HEK293 (cell line): ENCODE results near the gene B4GALNT1.

Source experiments
- GLI2 ChIP-seq: fragments of 450-650 bp; formaldehyde crosslinking; IDR thresholded peaks from 2 replicates; pipeline ENCODE4; 2017; ENCODE audit warnings: missing biosample characterization, missing genetic modification characterization, low read depth, borderline replicate concordance
- KLF8 ChIP-seq: fragments of 450-650 bp; formaldehyde crosslinking; IDR thresholded peaks from 2 replicates; pipeline ENCODE4 v1.5.1; 2016; ENCODE audit warnings: missing biosample characterization, missing genetic modification characterization
- YY1 ChIP-seq: fragments of 450-650 bp; formaldehyde crosslinking; IDR thresholded peaks from 2 replicates; pipeline ENCODE4 v1.5.1; 2018; ENCODE audit warnings: missing biosample characterization, missing genetic modification characterization
- ZBTB11 ChIP-seq: fragments of 450-650 bp; formaldehyde crosslinking; conservative IDR thresholded peaks from 2 replicates; pipeline ENCODE4 v1.5.1; 2016; ENCODE audit warnings: low read depth, missing biosample characterization, missing genetic modification characterization
- ZBTB17 ChIP-seq: fragments of 450-650 bp; formaldehyde crosslinking; IDR thresholded peaks from 2 replicates; pipeline ENCODE4 v1.5.1; 2016; ENCODE audit warnings: missing biosample characterization, missing genetic modification characterization
- ZBTB6 ChIP-seq: fragments of 450-650 bp; formaldehyde crosslinking; IDR thresholded peaks from 2 replicates; pipeline ENCODE4 v1.5.1; 2017; ENCODE audit warnings: missing biosample characterization, missing genetic modification characterization
- ZBTB7A ChIP-seq: fragments of 450-650 bp; formaldehyde crosslinking; IDR thresholded peaks from 2 replicates; pipeline ENCODE4 v1.5.1; 2016; ENCODE audit warnings: low read depth, missing biosample characterization, missing genetic modification characterization
- ZEB2 ChIP-seq: fragments of 450-650 bp; formaldehyde crosslinking; IDR thresholded peaks from 2 replicates; pipeline ENCODE4 v1.5.1; 2016; ENCODE audit warnings: missing biosample characterization, missing genetic modification characterization
- ZFP41 ChIP-seq: fragments of 450-650 bp; formaldehyde crosslinking; IDR thresholded peaks from 2 replicates; pipeline ENCODE4 v1.5.1; 2016; ENCODE audit warnings: missing biosample characterization, missing genetic modification characterization, borderline replicate concordance
- ZNF10 ChIP-seq: fragments of 450-650 bp; formaldehyde crosslinking; IDR thresholded peaks from 2 replicates; pipeline ENCODE4 v1.5.1; 2017; ENCODE audit warnings: missing biosample characterization, missing genetic modification characterization
- ZNF133 ChIP-seq: fragments of 450-650 bp; formaldehyde crosslinking; IDR thresholded peaks from 2 replicates; pipeline ENCODE4 v1.5.1; 2016; ENCODE audit warnings: missing biosample characterization, missing genetic modification characterization
- ZNF223 ChIP-seq: fragments of 450-650 bp; formaldehyde crosslinking; IDR thresholded peaks from 2 replicates; pipeline ENCODE4 v1.5.1; 2016; ENCODE audit warnings: missing biosample characterization, missing genetic modification characterization
- ZNF274 ChIP-seq, 2 experiments: fragments of 200-500 bp in 1 of 2; fragments of 450-650 bp in 1 of 2; sonication (Bioruptor generic) in 1 of 2; formaldehyde crosslinking in 1 of 2; IDR thresholded peaks; 2 replicates each; pipeline versions ENCODE4 v1.5.1 to v1.6.1; 2014 to 2016; ENCODE audit warnings: borderline replicate concordance in 1 of 2, inconsistent platforms in 1 of 2, low read length in 1 of 2, missing biosample characterization in 1 of 2, missing genetic modification characterization in 1 of 2
- ZNF366 ChIP-seq: fragments of 450-650 bp; formaldehyde crosslinking; conservative IDR thresholded peaks from 2 replicates; pipeline ENCODE4 v1.5.1; 2016; ENCODE audit warnings: missing biosample characterization, missing genetic modification characterization
- ZNF391 ChIP-seq: fragments of 450-650 bp; formaldehyde crosslinking; IDR thresholded peaks from 2 replicates; pipeline ENCODE4 v1.5.1; 2016; ENCODE audit warnings: low read depth, missing biosample characterization, missing genetic modification characterization, borderline replicate concordance
- ZNF426 ChIP-seq: fragments of 450-650 bp; formaldehyde crosslinking; IDR thresholded peaks from 2 replicates; pipeline ENCODE4 v1.5.1; 2017; ENCODE audit warnings: missing biosample characterization, missing genetic modification characterization, mild to moderate bottlenecking, inconsistent platforms, moderate library complexity
- ZNF518A ChIP-seq: fragments of 450-650 bp; formaldehyde crosslinking; conservative IDR thresholded peaks from 2 replicates; pipeline ENCODE4 v1.5.1; 2016; ENCODE audit warnings: low read depth, missing biosample characterization, missing genetic modification characterization
- TF ChIP-seq, protein P1 (sequence below): fragments of 450-650 bp; formaldehyde crosslinking; IDR thresholded peaks from 2 replicates; pipeline ENCODE4 v1.5.1; 2017; ENCODE audit warnings: missing biosample characterization, missing genetic modification characterization
- TF ChIP-seq, protein P2 (sequence below): fragments of 450-650 bp; formaldehyde crosslinking; IDR thresholded peaks from 2 replicates; pipeline ENCODE4 v1.5.1; 2016; ENCODE audit warnings: missing biosample characterization, missing genetic modification characterization
- TF ChIP-seq, protein P3 (sequence below): fragments of 450-650 bp; formaldehyde crosslinking; optimal IDR thresholded peaks from 2 replicates; pipeline ENCODE3; 2016; ENCODE audit warnings: missing biosample characterization, mild to moderate bottlenecking, missing genetic modification characterization

Gene B4GALNT1

DNA sequence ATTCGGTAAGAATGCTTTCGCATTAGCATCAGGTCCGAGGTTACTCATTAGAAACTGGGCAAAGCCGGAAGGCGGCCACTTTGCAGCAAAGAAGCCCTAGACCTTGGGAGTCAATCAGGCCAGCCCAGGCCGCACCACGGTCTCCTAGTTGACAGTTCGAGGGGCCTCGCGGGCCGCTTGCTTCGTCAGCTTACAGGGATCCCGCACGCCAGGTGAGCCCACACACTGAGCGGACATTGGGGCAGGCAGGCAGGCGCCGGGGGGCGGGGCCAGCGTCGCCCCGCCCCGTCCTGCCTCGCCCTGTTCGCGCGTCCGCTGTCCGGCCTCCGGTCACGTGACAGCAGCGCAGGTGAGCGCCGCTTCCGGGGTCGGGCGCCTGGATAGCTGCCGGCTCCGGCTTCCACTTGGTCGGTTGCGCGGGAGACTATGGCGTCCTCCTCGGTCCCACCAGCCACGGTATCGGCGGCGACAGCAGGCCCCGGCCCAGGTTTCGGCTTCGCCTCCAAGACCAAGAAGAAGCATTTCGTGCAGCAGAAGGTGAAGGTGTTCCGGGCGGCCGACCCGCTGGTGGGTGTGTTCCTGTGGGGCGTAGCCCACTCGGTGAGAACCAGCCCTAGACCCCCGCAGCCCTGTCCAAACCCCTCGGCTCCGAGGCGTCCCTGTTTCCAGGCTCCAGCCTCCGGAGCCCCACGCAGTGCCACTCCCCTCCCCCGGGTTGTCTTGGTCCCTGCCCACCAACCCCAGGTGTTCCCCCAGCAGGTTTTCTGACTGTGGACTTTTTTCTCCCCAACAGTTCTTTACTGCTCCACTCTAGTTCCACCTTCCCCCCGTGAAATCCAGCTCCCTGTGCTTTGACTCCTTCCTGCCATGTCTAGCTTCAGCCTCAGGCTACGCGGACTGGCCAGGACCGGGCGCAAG, 41.9 kb downstream of the B4GALNT1 start, which contains the start of gene PIP4K2C (continued):
- no peak for TF ChIP-seq ZNF274 (IDR thresholded peaks at IDR 0.05; ENCODE audit: low read length)
- no peak for TF ChIP-seq ZNF274 (tag by site-specific recombination; IDR thresholded peaks at IDR 0.05; ENCODE audit: borderline replicate concordance)
- TF ChIP-seq ZBTB6 = peak; percentile 74
- TF ChIP-seq ZFP41 (tag by site-specific recombination) = no peak
- TF ChIP-seq YY1 (tag by site-specific recombination) = peak; percentile 69; the same call in 1 of the 2 replicates
- peak; percentile 59; the same call in 1 of the 2 replicates for TF ChIP-seq ZBTB17 (tag by site-specific recombination)
- 0 out of 2 replicates have a peak, but pooled peaks have one; percentile 54 for TF ChIP-seq ZNF391 (tag by site-specific recombination)
- no peak for TF ChIP-seq ZNF426 (tag by site-specific recombination)
- TF ChIP-seq ZNF133 (tag by site-specific recombination) = no peak
- TF ChIP-seq, protein P1, sequence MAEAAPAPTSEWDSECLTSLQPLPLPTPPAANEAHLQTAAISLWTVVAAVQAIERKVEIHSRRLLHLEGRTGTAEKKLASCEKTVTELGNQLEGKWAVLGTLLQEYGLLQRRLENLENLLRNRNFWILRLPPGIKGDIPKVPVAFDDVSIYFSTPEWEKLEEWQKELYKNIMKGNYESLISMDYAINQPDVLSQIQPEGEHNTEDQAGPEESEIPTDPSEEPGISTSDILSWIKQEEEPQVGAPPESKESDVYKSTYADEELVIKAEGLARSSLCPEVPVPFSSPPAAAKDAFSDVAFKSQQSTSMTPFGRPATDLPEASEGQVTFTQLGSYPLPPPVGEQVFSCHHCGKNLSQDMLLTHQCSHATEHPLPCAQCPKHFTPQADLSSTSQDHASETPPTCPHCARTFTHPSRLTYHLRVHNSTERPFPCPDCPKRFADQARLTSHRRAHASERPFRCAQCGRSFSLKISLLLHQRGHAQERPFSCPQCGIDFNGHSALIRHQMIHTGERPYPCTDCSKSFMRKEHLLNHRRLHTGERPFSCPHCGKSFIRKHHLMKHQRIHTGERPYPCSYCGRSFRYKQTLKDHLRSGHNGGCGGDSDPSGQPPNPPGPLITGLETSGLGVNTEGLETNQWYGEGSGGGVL (tag by site-specific recombination) = no peak
- TF ChIP-seq, protein P2, sequence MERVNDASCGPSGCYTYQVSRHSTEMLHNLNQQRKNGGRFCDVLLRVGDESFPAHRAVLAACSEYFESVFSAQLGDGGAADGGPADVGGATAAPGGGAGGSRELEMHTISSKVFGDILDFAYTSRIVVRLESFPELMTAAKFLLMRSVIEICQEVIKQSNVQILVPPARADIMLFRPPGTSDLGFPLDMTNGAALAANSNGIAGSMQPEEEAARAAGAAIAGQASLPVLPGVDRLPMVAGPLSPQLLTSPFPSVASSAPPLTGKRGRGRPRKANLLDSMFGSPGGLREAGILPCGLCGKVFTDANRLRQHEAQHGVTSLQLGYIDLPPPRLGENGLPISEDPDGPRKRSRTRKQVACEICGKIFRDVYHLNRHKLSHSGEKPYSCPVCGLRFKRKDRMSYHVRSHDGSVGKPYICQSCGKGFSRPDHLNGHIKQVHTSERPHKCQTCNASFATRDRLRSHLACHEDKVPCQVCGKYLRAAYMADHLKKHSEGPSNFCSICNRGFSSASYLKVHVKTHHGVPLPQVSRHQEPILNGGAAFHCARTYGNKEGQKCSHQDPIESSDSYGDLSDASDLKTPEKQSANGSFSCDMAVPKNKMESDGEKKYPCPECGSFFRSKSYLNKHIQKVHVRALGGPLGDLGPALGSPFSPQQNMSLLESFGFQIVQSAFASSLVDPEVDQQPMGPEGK (tag by site-specific recombination) = 0 out of 2 replicates have a peak, but pooled peaks have one; percentile 26
- peak; percentile 59; the same call in 1 of the 2 replicates for TF ChIP-seq ZNF10
- peak; percentile 94 for TF ChIP-seq ZEB2
- TF ChIP-seq, protein P3, sequence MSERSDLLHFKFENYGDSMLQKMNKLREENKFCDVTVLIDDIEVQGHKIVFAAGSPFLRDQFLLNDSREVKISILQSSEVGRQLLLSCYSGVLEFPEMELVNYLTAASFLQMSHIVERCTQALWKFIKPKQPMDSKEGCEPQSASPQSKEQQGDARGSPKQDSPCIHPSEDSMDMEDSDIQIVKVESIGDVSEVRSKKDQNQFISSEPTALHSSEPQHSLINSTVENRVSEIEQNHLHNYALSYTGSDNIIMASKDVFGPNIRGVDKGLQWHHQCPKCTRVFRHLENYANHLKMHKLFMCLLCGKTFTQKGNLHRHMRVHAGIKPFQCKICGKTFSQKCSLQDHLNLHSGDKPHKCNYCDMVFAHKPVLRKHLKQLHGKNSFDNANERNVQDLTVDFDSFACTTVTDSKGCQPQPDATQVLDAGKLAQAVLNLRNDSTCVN = peak; percentile 67
- peak; percentile 88; the same call in 1 of the 2 replicates for TF ChIP-seq KLF8 (tag by site-specific recombination)
- TF ChIP-seq ZNF518A (tag by site-specific recombination) = peak; percentile 51
- TF ChIP-seq ZNF366 (tag by site-specific recombination) = no peak
- no peak for TF ChIP-seq GLI2 (tag by site-specific recombination)
- no peak for TF ChIP-seq ZNF223 (tag by site-specific recombination)
- peak; percentile 64 for TF ChIP-seq ZBTB11 (tag by site-specific recombination)
- TF ChIP-seq ZBTB7A (tag by site-specific recombination) = peak; percentile 61; the same call in 1 of the 2 replicates
